Neural progenitor cell (in vitro differentiated cells): Measurements from ENCODE around the gene CYP2A13.

ENCODE experiments used
- CTCF ChIP-seq: fragments of 200-600 bp; sonication (generic); IDR thresholded peaks from 2 replicates; pipeline ENCODE4 v1.5.1; 2017; ENCODE audit warnings: antibody characterized with exemption, mild to moderate bottlenecking
- EZH2 ChIP-seq: fragments of 200-600 bp; sonication (generic); IDR thresholded peaks from 2 replicates; pipeline ENCODE4 v1.6.1; 2017; ENCODE audit warnings: antibody characterized with exemption, mild to moderate bottlenecking, moderate library complexity
- EZH2phosphoT487 ChIP-seq: fragments of 200-600 bp; sonication (generic); IDR thresholded peaks from 2 replicates; pipeline ENCODE4 v1.6.1; 2017; ENCODE audit warnings: antibody characterized with exemption

DNA sequence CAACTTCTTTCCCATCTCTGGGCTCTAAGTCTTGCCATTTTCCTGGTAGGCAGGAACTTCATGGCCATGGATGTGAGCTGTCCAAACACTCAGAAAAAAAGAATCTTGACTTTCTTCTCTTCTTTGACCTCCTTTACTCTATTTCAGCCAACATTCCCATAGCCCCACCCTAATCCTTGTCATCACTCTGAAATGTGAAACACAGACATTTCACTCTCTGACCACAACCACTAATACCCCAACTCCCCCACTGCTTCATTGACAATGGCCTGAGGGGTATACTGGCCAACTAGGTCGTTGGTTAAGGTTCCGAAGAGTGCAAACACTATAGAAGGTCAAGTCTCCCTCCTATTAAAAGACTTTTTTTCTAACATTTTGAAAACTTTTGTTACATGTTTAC, 4.7 kb upstream of the CYP2A13 start:
- TF ChIP-seq CTCF (no peak), EZH2phosphoT487 (no peak), EZH2 (no peak)
